Subcutaneous adipose tissue (tissue), 4 donors: ENCODE results near the gene RNF113B. TPM values are rescaled to one million over a fixed set of nuclear protein-coding genes. Genes with fewer than 3 reads are reported as not detected.

Experiments
- total RNA-seq, 4 donors: library from RNA; depleted of rRNA; stranded (reverse); fragments of >200 nt; gene quantifications; one replicate each; pipeline ENCODE4 v1.1.0, GENCODE V29; 2016
- TF ChIP-seq, protein P1 (sequence below): fragments of 450-650 bp; IDR thresholded peaks from one replicate; pipeline ENCODE4 v1.5.1; 2016; ENCODE audit warnings: low read depth, mild to moderate bottlenecking, control low read depth, antibody characterized with exemption, moderate library complexity

Gene RNF113B
- total RNA-seq, 4 donors from 2014 or later = not detected

DNA sequence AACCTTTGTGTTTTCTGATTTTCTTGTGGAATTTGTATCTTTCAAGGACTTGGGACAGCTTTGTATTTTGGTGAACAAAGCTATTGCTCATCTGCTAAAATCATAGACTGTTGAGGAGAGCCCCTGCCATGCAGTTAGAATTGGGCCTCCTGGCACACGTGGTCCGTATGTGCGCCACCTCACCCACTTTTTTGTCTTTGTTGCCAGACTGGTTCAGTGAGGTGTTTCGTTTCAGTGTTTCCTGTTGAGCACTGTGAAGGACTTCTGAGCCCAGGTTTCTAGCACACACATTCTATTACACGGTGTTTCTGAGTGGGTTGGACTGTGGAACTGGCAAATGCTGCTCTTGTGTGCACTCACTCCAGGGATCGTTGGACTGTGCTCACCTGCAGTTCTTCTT, 37.6 kb upstream of the RNF113B start:
- TF ChIP-seq, protein P1, sequence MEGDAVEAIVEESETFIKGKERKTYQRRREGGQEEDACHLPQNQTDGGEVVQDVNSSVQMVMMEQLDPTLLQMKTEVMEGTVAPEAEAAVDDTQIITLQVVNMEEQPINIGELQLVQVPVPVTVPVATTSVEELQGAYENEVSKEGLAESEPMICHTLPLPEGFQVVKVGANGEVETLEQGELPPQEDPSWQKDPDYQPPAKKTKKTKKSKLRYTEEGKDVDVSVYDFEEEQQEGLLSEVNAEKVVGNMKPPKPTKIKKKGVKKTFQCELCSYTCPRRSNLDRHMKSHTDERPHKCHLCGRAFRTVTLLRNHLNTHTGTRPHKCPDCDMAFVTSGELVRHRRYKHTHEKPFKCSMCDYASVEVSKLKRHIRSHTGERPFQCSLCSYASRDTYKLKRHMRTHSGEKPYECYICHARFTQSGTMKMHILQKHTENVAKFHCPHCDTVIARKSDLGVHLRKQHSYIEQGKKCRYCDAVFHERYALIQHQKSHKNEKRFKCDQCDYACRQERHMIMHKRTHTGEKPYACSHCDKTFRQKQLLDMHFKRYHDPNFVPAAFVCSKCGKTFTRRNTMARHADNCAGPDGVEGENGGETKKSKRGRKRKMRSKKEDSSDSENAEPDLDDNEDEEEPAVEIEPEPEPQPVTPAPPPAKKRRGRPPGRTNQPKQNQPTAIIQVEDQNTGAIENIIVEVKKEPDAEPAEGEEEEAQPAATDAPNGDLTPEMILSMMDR = no peak

- TF ChIP-seq, protein P1 = no peak
These were observed 37.1 kb upstream of the RNF113B start for GRCh38 chr13:98214008-98214643.

GRCh38 chr13:98213354-98213753, 36.3 kb upstream of the RNF113B start:
- TF ChIP-seq, protein P1 = no peak

GRCh38 chr13:98212763-98213162, 35.7 kb upstream of the RNF113B start:
- TF ChIP-seq, protein P1 = no peak

- TF ChIP-seq, protein P1 = no peak
These were observed 31.5 kb upstream of the RNF113B start for GRCh38 chr13:98208606-98209005.

DNA sequence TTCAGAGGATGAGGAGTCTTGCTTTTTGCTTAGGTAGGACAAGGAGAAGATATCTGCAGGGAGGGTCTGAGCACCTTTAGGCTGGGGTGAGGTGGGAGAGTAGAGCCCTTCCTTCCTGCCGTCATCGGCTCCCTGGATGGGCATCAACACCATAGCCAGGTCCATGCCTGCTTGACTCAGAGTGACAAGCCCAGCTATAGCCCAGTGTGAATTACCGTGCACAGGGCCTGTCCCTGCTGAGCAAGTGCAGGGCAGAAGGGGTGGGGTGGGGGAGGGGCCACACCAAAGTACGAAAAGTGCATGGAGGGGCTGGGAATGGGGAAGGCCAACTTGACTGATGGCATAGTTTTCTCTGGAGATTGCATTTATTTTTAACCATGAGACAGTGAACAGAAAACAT, 30.3 kb upstream of the RNF113B start:
- TF ChIP-seq, protein P1 = no peak

- TF ChIP-seq, protein P1 = no peak
These were observed 29.9 kb upstream of the RNF113B start for GRCh38 chr13:98206946-98207345.
